OCI-LY1 (cell line): ENCODE data around the gene LYPD6.

Source experiments
- H2AFZ ChIP-seq: fragments of 200-600 bp; sonication (generic), shearing (Covaris generic); 2 replicates; pipeline ENCODE4 v1.6.0; 2014; ENCODE audit warnings: antibody characterized with exemption, mild to moderate bottlenecking, low read length
- H3F3A ChIP-seq: fragments of 200-600 bp; sonication (generic), shearing (Covaris generic); 2 replicates; pipeline ENCODE4 v1.6.0; 2014; ENCODE audit warnings: mild to moderate bottlenecking, antibody characterized with exemption, low read length, moderate library complexity; ENCODE audit not compliant: insufficient read depth
- H3K27ac ChIP-seq: fragments of 200-600 bp; sonication (generic); 2 replicates; pipeline ENCODE4 v1.5.1; 2014; ENCODE audit warnings: low read length, mixed run types, mild to moderate bottlenecking, low read depth; ENCODE audit not compliant: poor library complexity, severe bottlenecking
- H3K27me3 ChIP-seq: fragments of 200-600 bp; sonication (generic); 2 replicates; pipeline ENCODE4 v1.6.0; 2014; ENCODE audit warnings: antibody characterized with exemption, mild to moderate bottlenecking, low read length, moderate library complexity; ENCODE audit not compliant: insufficient read depth
- H3K36me3 ChIP-seq: fragments of 200-600 bp; sonication (generic); 2 replicates; pipeline ENCODE4 v1.6.1; 2014; ENCODE audit warnings: mild to moderate bottlenecking, antibody characterized with exemption, low read length, moderate library complexity, mixed read lengths; ENCODE audit not compliant: insufficient read depth
- H3K4me1 ChIP-seq: fragments of 200-600 bp; sonication (generic); 2 replicates; pipeline ENCODE4 v1.5.1; 2014; ENCODE audit warnings: mild to moderate bottlenecking, low read length, moderate library complexity; ENCODE audit not compliant: insufficient read depth, severe bottlenecking
- H3K4me2 ChIP-seq: fragments of 200-600 bp; sonication (generic), shearing (Covaris generic); 2 replicates; pipeline ENCODE4 v1.6.1; 2014; ENCODE audit warnings: low read length
- H3K4me3 ChIP-seq: fragments of 200-600 bp; sonication (generic); 2 replicates; pipeline ENCODE4 v1.5.1; 2014; ENCODE audit warnings: low read length, low read depth, mild to moderate bottlenecking, mixed read lengths; ENCODE audit not compliant: poor library complexity, severe bottlenecking
- H3K79me2 ChIP-seq: fragments of 200-600 bp; shearing (Covaris generic); 2 replicates; pipeline ENCODE4 v1.6.1; 2016; ENCODE audit warnings: mixed run types, low read length, mixed read lengths; ENCODE audit not compliant: insufficient read depth
- H3K9ac ChIP-seq: fragments of 200-600 bp; sonication (generic), shearing (Covaris generic); 2 replicates; pipeline ENCODE4 v1.6.1; 2014; ENCODE audit warnings: mild to moderate bottlenecking, low read length, mixed read lengths
- H3K9me2 ChIP-seq: fragments of 200-600 bp; sonication (generic), shearing (Covaris generic); 2 replicates; pipeline ENCODE4 v1.6.1; 2014; ENCODE audit warnings: low read depth, mild to moderate bottlenecking, low read length, mixed read lengths
- H3K9me3 ChIP-seq: fragments of 200-600 bp; shearing (Covaris generic); 2 replicates; pipeline ENCODE4 v1.6.1; 2014; ENCODE audit warnings: low read length, mixed read lengths
- H4K20me1 ChIP-seq: fragments of 200-600 bp; sonication (generic), shearing (Covaris generic); 2 replicates; pipeline ENCODE4 v1.6.0; 2016; ENCODE audit warnings: mild to moderate bottlenecking, low read length; ENCODE audit not compliant: insufficient read depth
- EZH2 ChIP-seq: fragments of 200-600 bp; sonication (generic), shearing (Covaris generic); IDR thresholded peaks from 2 replicates; pipeline ENCODE4 v1.8.0; 2017; ENCODE audit warnings: borderline replicate concordance, mixed run types, mild to moderate bottlenecking, antibody characterized with exemption, low read length, moderate library complexity, mixed read lengths
- TF ChIP-seq, protein P1 (sequence below): fragments of 200-600 bp; sonication (generic), shearing (Covaris generic); IDR thresholded peaks from 2 replicates; pipeline ENCODE4 v1.5.1; 2017; ENCODE audit warnings: mild to moderate bottlenecking, antibody characterized with exemption, low read length, moderate library complexity, mixed read lengths

LYPD6 gene

DNA sequence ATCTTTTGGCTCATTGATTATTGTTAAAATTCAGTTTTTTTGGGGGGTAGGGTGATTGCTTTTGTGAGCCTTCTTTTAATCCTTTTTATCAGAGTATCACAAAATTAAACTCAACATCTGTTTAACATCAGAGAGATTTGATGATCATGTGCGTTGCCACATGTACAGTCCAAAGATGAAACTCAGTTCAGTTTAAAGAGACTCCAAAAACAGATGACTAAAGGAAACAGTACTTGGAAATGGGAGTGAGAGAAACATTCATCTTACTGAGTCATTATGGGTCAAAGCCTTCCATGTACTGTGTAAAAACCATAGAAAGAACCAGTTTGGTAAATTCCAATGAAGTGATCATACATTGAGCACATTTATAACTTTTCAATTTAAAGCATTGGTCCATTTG, 53.0 kb downstream of the LYPD6 start:
- no peaks in the 10 kb centered on the region for H3K79me2 ChIP-seq
- no peaks in the 10 kb centered on the region for H3K27me3 ChIP-seq
- H3K27ac ChIP-seq = no peak overlapping the region
- H2AFZ ChIP-seq = no peak overlapping the region
- no peaks in the 10 kb centered on the region for H4K20me1 ChIP-seq
- H3K4me2 ChIP-seq = no peak overlapping the region
- H3F3A ChIP-seq = no peaks in the 10 kb centered on the region
- H3K9me2 ChIP-seq = no peaks in the 10 kb centered on the region
- H3K4me3 ChIP-seq = no peak overlapping the region
- H3K9ac ChIP-seq = no peak overlapping the region
- TF ChIP-seq EZH2 = no peak
- TF ChIP-seq, protein P1, sequence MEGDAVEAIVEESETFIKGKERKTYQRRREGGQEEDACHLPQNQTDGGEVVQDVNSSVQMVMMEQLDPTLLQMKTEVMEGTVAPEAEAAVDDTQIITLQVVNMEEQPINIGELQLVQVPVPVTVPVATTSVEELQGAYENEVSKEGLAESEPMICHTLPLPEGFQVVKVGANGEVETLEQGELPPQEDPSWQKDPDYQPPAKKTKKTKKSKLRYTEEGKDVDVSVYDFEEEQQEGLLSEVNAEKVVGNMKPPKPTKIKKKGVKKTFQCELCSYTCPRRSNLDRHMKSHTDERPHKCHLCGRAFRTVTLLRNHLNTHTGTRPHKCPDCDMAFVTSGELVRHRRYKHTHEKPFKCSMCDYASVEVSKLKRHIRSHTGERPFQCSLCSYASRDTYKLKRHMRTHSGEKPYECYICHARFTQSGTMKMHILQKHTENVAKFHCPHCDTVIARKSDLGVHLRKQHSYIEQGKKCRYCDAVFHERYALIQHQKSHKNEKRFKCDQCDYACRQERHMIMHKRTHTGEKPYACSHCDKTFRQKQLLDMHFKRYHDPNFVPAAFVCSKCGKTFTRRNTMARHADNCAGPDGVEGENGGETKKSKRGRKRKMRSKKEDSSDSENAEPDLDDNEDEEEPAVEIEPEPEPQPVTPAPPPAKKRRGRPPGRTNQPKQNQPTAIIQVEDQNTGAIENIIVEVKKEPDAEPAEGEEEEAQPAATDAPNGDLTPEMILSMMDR = no peak
- H3K4me1 ChIP-seq = no peaks in the 10 kb centered on the region
- no peaks in the 10 kb centered on the region for H3K9me3 ChIP-seq
- no peaks in the 10 kb centered on the region for H3K36me3 ChIP-seq

DNA sequence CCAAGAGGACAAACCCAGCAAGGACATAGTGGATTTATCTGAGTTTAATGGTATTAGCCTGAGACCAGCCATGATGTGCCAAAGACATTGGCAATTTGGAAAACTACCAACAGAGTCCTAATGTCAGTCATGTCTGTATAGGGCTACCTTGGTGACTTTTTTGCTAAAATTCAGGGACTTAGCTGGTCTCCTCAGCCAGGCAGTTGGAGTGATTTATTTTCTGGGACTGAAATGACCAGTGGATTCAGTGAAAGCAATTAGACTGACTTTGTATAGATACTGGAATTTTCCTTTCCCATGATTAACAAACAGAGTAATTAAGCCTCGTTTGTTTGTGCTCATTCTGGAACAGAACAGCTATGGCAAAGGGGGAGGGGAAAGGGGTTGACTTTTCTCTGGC, 55.0 kb downstream of the LYPD6 start:
- Histone ChIP-seq H4K20me1 (no peaks in the 10 kb centered on the region), H3K36me3 (no peaks in the 10 kb centered on the region), H3F3A (no peaks in the 10 kb centered on the region), H3K9me2 (no peaks in the 10 kb centered on the region), H2AFZ (no peak overlapping the region), H3K79me2 (no peaks in the 10 kb centered on the region), H3K27ac (no peak overlapping the region), H3K4me2 (no peak overlapping the region), H3K4me1 (no peaks in the 10 kb centered on the region), H3K9me3 (no peaks in the 10 kb centered on the region), H3K4me3 (no peak overlapping the region), H3K9ac (no peak overlapping the region), H3K27me3 (no peaks in the 10 kb centered on the region)
- no peak for TF ChIP-seq EZH2
- TF ChIP-seq, protein P1 = no peak

DNA sequence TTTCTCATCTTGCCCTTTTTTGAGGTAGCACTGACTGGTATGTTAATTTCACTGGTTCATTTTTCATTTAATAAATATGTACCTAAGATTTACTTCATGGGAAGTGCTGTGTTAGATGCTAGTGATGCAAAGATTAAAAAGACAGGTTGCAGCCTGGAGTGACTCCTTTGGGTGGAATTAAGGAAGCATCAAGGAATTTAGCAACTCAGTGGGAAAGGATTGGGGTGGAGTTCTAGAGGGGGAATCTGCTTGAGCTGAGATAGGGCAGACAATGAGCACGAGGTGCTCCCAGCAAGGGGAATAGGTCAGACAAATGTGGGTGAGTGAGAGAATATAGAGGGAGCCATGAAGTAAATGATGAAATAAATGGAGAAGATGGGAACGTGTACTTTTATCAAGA, 57.0 kb downstream of the LYPD6 start:
- TF ChIP-seq EZH2 = no peak
- TF ChIP-seq, protein P1 = no peak
- no peak overlapping the region for H3K4me3 ChIP-seq
- no peaks in the 10 kb centered on the region for H3K9me3 ChIP-seq
- no peaks in the 10 kb centered on the region for H3K27me3 ChIP-seq
- H3K9me2 ChIP-seq = no peaks in the 10 kb centered on the region
- H3K27ac ChIP-seq = no peak overlapping the region
- no peaks in the 10 kb centered on the region for H4K20me1 ChIP-seq
- no peaks in the 10 kb centered on the region for H3K4me1 ChIP-seq
- H3F3A ChIP-seq = no peaks in the 10 kb centered on the region
- no peaks in the 10 kb centered on the region for H3K36me3 ChIP-seq
- H3K9ac ChIP-seq = no peak overlapping the region
- H2AFZ ChIP-seq = no peak overlapping the region
- H3K4me2 ChIP-seq = no peak overlapping the region
- H3K79me2 ChIP-seq = no peaks in the 10 kb centered on the region
